ENCODE data around the gene AOPEP.

The AOPEP gene

GRCh38 chr9:94882966-94883641 lies 156.6 kb downstream of the AOPEP start:
- Histone ChIP-seq H3F3A (ENCODE audit: control insufficient read depth, insufficient read depth) (no peaks in the 10 kb centered on the region), H3K79me2 (ENCODE audit: control insufficient read depth, low read length) (no peaks in the 10 kb centered on the region)

GRCh38 chr9:94885854-94886447 lies 159.5 kb downstream of the AOPEP start:
- no peak for TF ChIP-seq EZH2phosphoT487 (IDR thresholded peaks at IDR 0.05; ENCODE audit: borderline replicate concordance, low read length)
- TF ChIP-seq, protein P1, sequence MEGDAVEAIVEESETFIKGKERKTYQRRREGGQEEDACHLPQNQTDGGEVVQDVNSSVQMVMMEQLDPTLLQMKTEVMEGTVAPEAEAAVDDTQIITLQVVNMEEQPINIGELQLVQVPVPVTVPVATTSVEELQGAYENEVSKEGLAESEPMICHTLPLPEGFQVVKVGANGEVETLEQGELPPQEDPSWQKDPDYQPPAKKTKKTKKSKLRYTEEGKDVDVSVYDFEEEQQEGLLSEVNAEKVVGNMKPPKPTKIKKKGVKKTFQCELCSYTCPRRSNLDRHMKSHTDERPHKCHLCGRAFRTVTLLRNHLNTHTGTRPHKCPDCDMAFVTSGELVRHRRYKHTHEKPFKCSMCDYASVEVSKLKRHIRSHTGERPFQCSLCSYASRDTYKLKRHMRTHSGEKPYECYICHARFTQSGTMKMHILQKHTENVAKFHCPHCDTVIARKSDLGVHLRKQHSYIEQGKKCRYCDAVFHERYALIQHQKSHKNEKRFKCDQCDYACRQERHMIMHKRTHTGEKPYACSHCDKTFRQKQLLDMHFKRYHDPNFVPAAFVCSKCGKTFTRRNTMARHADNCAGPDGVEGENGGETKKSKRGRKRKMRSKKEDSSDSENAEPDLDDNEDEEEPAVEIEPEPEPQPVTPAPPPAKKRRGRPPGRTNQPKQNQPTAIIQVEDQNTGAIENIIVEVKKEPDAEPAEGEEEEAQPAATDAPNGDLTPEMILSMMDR (IDR thresholded peaks at IDR 0.05; ENCODE audit: low read depth, low read length, poor library complexity, severe bottlenecking): no peak
- peaks cover 16% of the 10 kb centered on the region for H3K4me1 ChIP-seq (ENCODE audit: control insufficient read depth, low read length)
- no peak overlapping the region for H3K27ac ChIP-seq (ENCODE audit: low read depth, low read length)
- H3K9me3 ChIP-seq (ENCODE audit: control insufficient read depth, insufficient read depth, low read length): peaks cover 3% of the 10 kb centered on the region
- H3K4me2 ChIP-seq (ENCODE audit: low read length): no peak overlapping the region
- no peaks in the 10 kb centered on the region for H3F3A ChIP-seq (ENCODE audit: control insufficient read depth, insufficient read depth)
- no peaks in the 10 kb centered on the region for H3K9me2 ChIP-seq (replicated peaks; ENCODE audit: control insufficient read depth, low read length)
- H3K4me3 ChIP-seq (ENCODE audit: low read length): no peak overlapping the region
- H3K79me2 ChIP-seq (ENCODE audit: control insufficient read depth, low read length): no peaks in the 10 kb centered on the region
- no peaks in the 10 kb centered on the region for H3K27me3 ChIP-seq (ENCODE audit: control insufficient read depth, low read length)
- no peaks in the 10 kb centered on the region for H4K20me1 ChIP-seq (ENCODE audit: control insufficient read depth, insufficient read depth, low read depth, low read length)
- no peaks in the 10 kb centered on the region for H3K36me3 ChIP-seq (ENCODE audit: control insufficient read depth, low read length)

More at GRCh38 chr9:94882966-94883641, 156.6 kb downstream of the AOPEP start:
- Histone ChIP-seq H3K4me3 (ENCODE audit: low read length) (no peak overlapping the region), H3K27me3 (ENCODE audit: control insufficient read depth, low read length) (no peaks in the 10 kb centered on the region), H3K36me3 (ENCODE audit: control insufficient read depth, low read length) (no peaks in the 10 kb centered on the region), H3K4me1 (ENCODE audit: control insufficient read depth, low read length) (peaks cover 16% of the 10 kb centered on the region), H4K20me1 (ENCODE audit: control insufficient read depth, insufficient read depth, low read depth, low read length) (no peaks in the 10 kb centered on the region), H3K27ac (ENCODE audit: low read depth, low read length) (no peak overlapping the region), H3K4me2 (ENCODE audit: low read length) (no peak overlapping the region), H3K9me3 (ENCODE audit: control insufficient read depth, insufficient read depth, low read length) (no peaks in the 10 kb centered on the region), H3K9me2 (replicated peaks; ENCODE audit: control insufficient read depth, low read length) (no peaks in the 10 kb centered on the region)
- TF ChIP-seq, protein P1 (IDR thresholded peaks at IDR 0.05; ENCODE audit: low read depth, low read length, poor library complexity, severe bottlenecking): no peak
- no peak for TF ChIP-seq EZH2phosphoT487 (IDR thresholded peaks at IDR 0.05; ENCODE audit: borderline replicate concordance, low read length)

DNA sequence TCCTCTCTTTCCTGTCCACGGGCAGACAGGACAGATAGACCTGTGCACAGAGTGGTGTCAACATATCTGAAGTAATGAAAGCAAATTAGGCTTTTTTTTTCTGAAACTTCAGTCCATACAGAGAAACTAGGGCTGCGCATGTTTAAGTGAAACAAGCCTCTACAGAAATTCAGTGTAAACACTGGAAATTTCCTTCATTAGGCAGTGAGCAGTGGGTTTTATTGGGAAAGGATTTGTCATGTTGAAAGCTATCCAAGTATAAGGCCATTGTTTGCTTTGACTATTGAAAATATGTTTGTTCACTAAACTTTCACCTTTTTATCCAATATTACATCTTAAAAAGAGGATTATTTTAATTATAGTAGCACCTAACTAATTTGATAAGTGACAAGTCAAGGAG lies 161.2 kb downstream of the AOPEP start:
- no peak for TF ChIP-seq EZH2phosphoT487 (IDR thresholded peaks at IDR 0.05; ENCODE audit: borderline replicate concordance, low read length)
- TF ChIP-seq, protein P1 (IDR thresholded peaks at IDR 0.05; ENCODE audit: low read depth, low read length, poor library complexity, severe bottlenecking): no peak
- no peak overlapping the region for H3K27ac ChIP-seq (ENCODE audit: low read depth, low read length)

More for the DNA sequence above, 161.2 kb downstream of the AOPEP start:
- Histone ChIP-seq H3K9me3 (ENCODE audit: control insufficient read depth, insufficient read depth, low read length) (peaks cover 7% of the 10 kb centered on the region), H3K4me2 (ENCODE audit: low read length) (no peak overlapping the region), H3K79me2 (ENCODE audit: control insufficient read depth, low read length) (no peaks in the 10 kb centered on the region), H3K27me3 (ENCODE audit: control insufficient read depth, low read length) (no peaks in the 10 kb centered on the region), H4K20me1 (ENCODE audit: control insufficient read depth, insufficient read depth, low read depth, low read length) (no peaks in the 10 kb centered on the region), H3K4me3 (ENCODE audit: low read length) (no peak overlapping the region), H3K9me2 (replicated peaks; ENCODE audit: control insufficient read depth, low read length) (no peaks in the 10 kb centered on the region), H3K4me1 (ENCODE audit: control insufficient read depth, low read length) (peaks cover 2% of the 10 kb centered on the region), H3K36me3 (ENCODE audit: control insufficient read depth, low read length) (no peaks in the 10 kb centered on the region), H3F3A (ENCODE audit: control insufficient read depth, insufficient read depth) (no peaks in the 10 kb centered on the region)

All from DOHH2 (cell line).